Cerebellar cortex (tissue), 1 donor: ENCODE data around the gene ABCC1.
"Not testable (repeated sequence)": the region's sequence is repeated elsewhere in the genome, so short reads cannot be mapped to it uniquely, and the experiment has no call there.

Experiments used
- DNase-seq: peaks from one replicate; pipeline ENCODE4 v3.0.0-alpha.2; 2015; ENCODE audit warnings: low spot score

Gene ABCC1

GRCh38 chr16:16159662-16160061 lies 210.2 kb downstream of the ABCC1 start:
- no peak for DNase-seq

- no peak for DNase-seq
Observed at GRCh38 chr16:16161319-16161718, 211.9 kb downstream of the ABCC1 start.

GRCh38 chr16:16161840-16162239 lies 212.4 kb downstream of the ABCC1 start:
- DNase-seq, result not testable (repeated sequence)

GRCh38 chr16:16162591-16162990 lies 213.2 kb downstream of the ABCC1 start:
- no peak for DNase-seq

- no peak for DNase-seq
Observed at GRCh38 chr16:16163109-16163508, 213.7 kb downstream of the ABCC1 start.

GRCh38 chr16:16163571-16163970 lies 214.2 kb downstream of the ABCC1 start:
- no peak for DNase-seq

- no peak for DNase-seq
Observed at GRCh38 chr16:16164243-16164642, 214.8 kb downstream of the ABCC1 start.

- no peak for DNase-seq
Observed at GRCh38 chr16:16166085-16166484, 216.7 kb downstream of the ABCC1 start.

GRCh38 chr16:16166949-16167348 lies 217.5 kb downstream of the ABCC1 start:
- no peak for DNase-seq

- DNase-seq, result no peak
Observed at GRCh38 chr16:16167927-16168326, 218.5 kb downstream of the ABCC1 start.

GRCh38 chr16:16168431-16168830 lies 219.0 kb downstream of the ABCC1 start:
- DNase-seq, result no peak

- no peak for DNase-seq
Observed at GRCh38 chr16:16169615-16170014, 220.2 kb downstream of the ABCC1 start.

- no peak for DNase-seq
Observed at GRCh38 chr16:16171332-16171919, 222.0 kb downstream of the ABCC1 start.

- no peak for DNase-seq
Observed at GRCh38 chr16:16172991-16173390, 223.6 kb downstream of the ABCC1 start.

- DNase-seq, result no peak
Observed at GRCh38 chr16:16175296-16175695, 225.9 kb downstream of the ABCC1 start.

- no peak for DNase-seq
Observed at GRCh38 chr16:16176328-16176727, 226.9 kb downstream of the ABCC1 start.

- no peak for DNase-seq
Observed at GRCh38 chr16:16178455-16179162, 229.2 kb downstream of the ABCC1 start.

GRCh38 chr16:16181748-16182147 lies 232.3 kb downstream of the ABCC1 start:
- DNase-seq, result not testable (repeated sequence)

GRCh38 chr16:16182918-16183317 lies 233.5 kb downstream of the ABCC1 start:
- DNase-seq, result no peak

GRCh38 chr16:16183562-16183961 lies 234.1 kb downstream of the ABCC1 start:
- no peak for DNase-seq

- no peak for DNase-seq
Observed at GRCh38 chr16:16184594-16184993, 235.2 kb downstream of the ABCC1 start.

GRCh38 chr16:16185095-16185494 lies 235.7 kb downstream of the ABCC1 start:
- no peak for DNase-seq

GRCh38 chr16:16186820-16187219 lies 237.4 kb downstream of the ABCC1 start:
- no peak for DNase-seq

GRCh38 chr16:16188827-16189226 lies 239.4 kb downstream of the ABCC1 start:
- DNase-seq, result no peak
